ENCODE measurements around the gene TREML4. TPM values are rescaled to one million over a fixed set of nuclear protein-coding genes. Genes with fewer than 3 reads are reported as not detected.

TREML4 gene
- total and polyA plus RNA-seq, 2 of the 8 experiments (the other 6 are each of a cell fraction or from before 2014, with no cell fraction given), result not detected

- CTCF ChIA-PET (ENCODE audit: partially characterized antibody), result interaction anchor here (0.6 to 1.0 kb wide), 4 partner anchors 10 to 1456 kb away, joined by 3 read pairs; partner anchors contain the start of gene NCR2
- WGBS, 2 experiments (ENCODE audit: extremely low coverage in 1 of 2, insufficient coverage in 1 of 2, insufficient read length in 1 of 2, insufficient replicate concordance in 2 of 2, low coverage in 1 of 2, low lambda C conversion rate in 2 of 2, missing lambda C conversion rate in 1 of 2), result 65 to 100% methylated on average over 1 to 3 of the region's 3 CpGs
- no peak for DNase-seq (ENCODE audit: low read depth in 1 of 2, low spot score in 2 of 2)
- Histone ChIP-seq H3K23me2 (ENCODE audit: low read depth, low read length) (peaks cover 2% of the 10 kb centered on the region; the same call in 1 of the 2 replicates), H2BK120ac (replicated peaks; ENCODE audit: low read depth, low read length) (no peak overlapping the region), H3K18ac (ENCODE audit: extremely low read depth, low read length) (no peak overlapping the region), H3K36me3 (ENCODE audit: control insufficient read depth in 2 of 4, insufficient read depth in 4 of 4, low read length in 3 of 4) (no peaks in the 10 kb centered on the region), H4K20me1 (replicated peaks in 1 of 2; ENCODE audit: control insufficient read depth in 1 of 2, insufficient read depth in 2 of 2, low read length in 2 of 2) (no peaks in the 10 kb centered on the region), H3K9me3 (ENCODE audit: insufficient read depth in 2 of 2, low read depth in 1 of 2, low read length in 1 of 2) (no peaks in the 10 kb centered on the region), H3K4ac (replicated peaks; ENCODE audit: insufficient read length, low read depth, low read length) (no peak overlapping the region), H3K14ac (ENCODE audit: insufficient read length) (no peak overlapping the region), H2BK12ac (ENCODE audit: low read depth, low read length) (no peak overlapping the region), H2BK20ac (ENCODE audit: low read length) (no peak overlapping the region), H3K23ac (ENCODE audit: insufficient read length) (no peak overlapping the region), H4K8ac (ENCODE audit: extremely low read depth, insufficient read depth, low read length) (no peak overlapping the region), H2BK15ac (ENCODE audit: low read length) (no peak overlapping the region), H3K9ac (replicated peaks in 1 of 4; ENCODE audit: extremely low read depth in 1 of 4, low read depth in 3 of 4, low read length in 3 of 4) (no peak overlapping the region), H2AFZ (ENCODE audit: low read length) (no peak overlapping the region), H3K79me2 (ENCODE audit: control insufficient read depth in 1 of 2, insufficient read depth in 2 of 2, low read length in 2 of 2) (no peaks in the 10 kb centered on the region), H3K79me1 (ENCODE audit: low read depth, low read length) (no peaks in the 10 kb centered on the region), H3K4me2 (ENCODE audit: insufficient read depth in 1 of 2, low read depth in 2 of 2, low read length in 2 of 2) (no peak overlapping the region), H2AK5ac (ENCODE audit: low read depth, low read length) (no peak overlapping the region), H4K91ac (replicated peaks; ENCODE audit: insufficient read length, low read length) (no peak overlapping the region), H3K27ac (ENCODE audit: low read depth, low read length) (no peak overlapping the region), H4K5ac (ENCODE audit: insufficient read length, low read depth, low read length) (no peak overlapping the region), H2BK5ac (ENCODE audit: low read depth, low read length) (no peak overlapping the region), H3K4me3 (ENCODE audit: extremely low read depth in 1 of 4, insufficient read depth in 2 of 4, low read depth in 3 of 4, low read length in 4 of 4) (no peak overlapping the region), H3K56ac (replicated peaks; ENCODE audit: insufficient read length, low read depth, low read length) (no peak overlapping the region), H3K27me3 (replicated peaks in 1 of 4; ENCODE audit: control insufficient read depth in 3 of 4, extremely low read depth in 1 of 4, insufficient read depth in 3 of 4, low read length in 3 of 4) (no peaks in the 10 kb centered on the region), H3K4me1 (replicated peaks in 1 of 4; ENCODE audit: control insufficient read depth in 3 of 4, insufficient read depth in 4 of 4, low read length in 3 of 4) (no peaks in the 10 kb centered on the region)
- FAIRE-seq, result no peak
- TF ChIP-seq TCF12 (IDR thresholded peaks at IDR 0.05; ENCODE audit: low read depth, low read length) (no peak), GABPA (IDR thresholded peaks at IDR 0.05; ENCODE audit: borderline replicate concordance, insufficient read depth, low read length) (no peak), CTBP2 (IDR thresholded peaks at IDR 0.05; ENCODE audit: borderline replicate concordance, insufficient read depth, insufficient read length, low read length) (no peak), FOSL1 (IDR thresholded peaks at IDR 0.05; ENCODE audit: insufficient read depth, low read depth, low read length) (no peak), CHD2 (IDR thresholded peaks at IDR 0.05; ENCODE audit: low read length) (no peak), BCL11A (IDR thresholded peaks at IDR 0.05; ENCODE audit: low read depth in 2 of 2, low read length in 2 of 2) (no peak), TAF7 (optimal IDR thresholded peaks at IDR 0.05; ENCODE audit: borderline replicate concordance, low read depth, low read length) (no peak), EZH2 (IDR thresholded peaks at IDR 0.05; ENCODE audit: low read depth, low read length, severe bottlenecking) (no peak), BRCA1 (IDR thresholded peaks at IDR 0.05; ENCODE audit: low read depth, low read length) (no peak), CEBPB (IDR thresholded peaks at IDR 0.05; ENCODE audit: low read depth, low read length) (no peak)
- POLR2A ChIA-PET (ENCODE audit: partially characterized antibody), result no interaction called here
Observed at GRCh38 chr6:41252401-41253169, 24.4 kb downstream of the TREML4 start.
